HepG2 (cell line): ENCODE results near the gene GLIS1. TPM values are rescaled to one million over a fixed set of nuclear protein-coding genes. Genes with fewer than 3 reads are reported as not detected.

Source experiments
- ATAC-seq: fragments of 200-7000 bp; cut with Tn5 transposase; 3 replicates; pipeline ENCODE4 v1.9.1; 2020; ENCODE audit warnings: mild to moderate bottlenecking, moderate library complexity
- BruUV-seq: library from RNA; stranded (reverse); fragments of 400-500 nt; replicated peaks from 2 replicates; lab custom pipeline; 2021; lab: Mats Ljungman, UMichigan
- CTCF ChIA-PET: fragments of 300-600 bp; formaldehyde crosslinking; extraction: SDS; loops from one replicate; lab custom pipeline; 2021; ENCODE audit warnings: low total read pairs, inconsistent platforms, low intra/inter-chr PET ratio; lab: Yijun Ruan, JAX
- POLR2A ChIA-PET: fragments of 350-600 bp; sonication (Branson Sonifier 250); formaldehyde crosslinking; loops from one replicate; lab custom pipeline; 2020; ENCODE audit warnings: antibody characterized with exemption, inconsistent platforms; lab: Yijun Ruan, JAX
- DNase-seq: peaks from one replicate; pipeline ENCODE4 v3.0.0-alpha.2; 2015; ENCODE audit warnings: low spot score
- FAIRE-seq: peaks from 3 replicates; lab custom pipeline; 2011; peaks lifted over from hg19 to GRCh38; lab: Jason Lieb, UNC
- H2AFZ ChIP-seq: one replicate; pipeline ENCODE4 v1.6.1; 2011; ENCODE audit warnings: low read length, inconsistent platforms
- H3K27ac ChIP-seq: fragments of 300-600 bp; 3 replicates; pipeline ENCODE4 v1.8.0; 2011; ENCODE audit warnings: mixed run types, mild to moderate bottlenecking, mixed read lengths, low read length, inconsistent platforms; ENCODE audit not compliant: insufficient read depth; ENCODE audit errors: extremely low read length
- H3K27me3 ChIP-seq, 2 experiments: fragments of 200-600 bp in 1 of 2; 2 replicates in 1 of 2; 3 replicates in 1 of 2; pipeline versions ENCODE4 v1.6.0 to v1.8.0; 2011; ENCODE audit warnings: low read length in 2 of 2, mild to moderate bottlenecking in 2 of 2, moderate library complexity in 2 of 2, inconsistent platforms in 1 of 2; ENCODE audit not compliant: insufficient read depth in 2 of 2, control insufficient read depth in 1 of 2
- H3K36me3 ChIP-seq, 2 experiments: fragments of 200-600 bp in 1 of 2; replicated peaks in 1 of 2; 2 replicates in 1 of 2; 3 replicates in 1 of 2; pipeline versions ENCODE4 v1.5.1 to v1.8.0; 2011; ENCODE audit warnings: low read length in 2 of 2, inconsistent platforms in 1 of 2; ENCODE audit not compliant: insufficient read depth in 2 of 2, control insufficient read depth in 1 of 2
- H3K4me1 ChIP-seq: 2 replicates; pipeline ENCODE4 v1.5.1; 2012; ENCODE audit warnings: low read length, inconsistent platforms; ENCODE audit not compliant: insufficient read depth
- H3K4me2 ChIP-seq: 2 replicates; pipeline ENCODE4 v1.6.0; 2011; ENCODE audit warnings: low read depth, low read length, inconsistent platforms
- H3K4me3 ChIP-seq, 3 experiments: fragments of 200-600 bp in 1 of 3; sonication (generic), shearing (Covaris generic) in 1 of 3; replicated peaks in 1 of 3; 2 replicates each; pipeline ENCODE4 v1.5.1; 2011 to 2016; ENCODE audit warnings: low read length in 3 of 3, inconsistent platforms in 2 of 3, low read depth in 2 of 3, mild to moderate bottlenecking in 2 of 3, control low read depth in 1 of 3, mixed read lengths in 1 of 3; ENCODE audit not compliant: insufficient read depth in 1 of 3
- H3K79me2 ChIP-seq: one replicate; pipeline ENCODE4 v1.6.1; 2011; ENCODE audit warnings: low read length, inconsistent platforms; ENCODE audit not compliant: insufficient read depth
- H3K9ac ChIP-seq: 2 replicates; pipeline ENCODE4 v1.6.0; 2011; ENCODE audit warnings: mild to moderate bottlenecking, low read depth, low read length, inconsistent platforms; ENCODE audit not compliant: insufficient read depth
- H3K9me3 ChIP-seq: 2 replicates; pipeline ENCODE4 v1.5.1; 2012; ENCODE audit warnings: mild to moderate bottlenecking, low read length
- H4K20me1 ChIP-seq: 2 replicates; pipeline ENCODE4 v1.6.0; 2011; ENCODE audit warnings: inconsistent platforms, mild to moderate bottlenecking, low read length, moderate library complexity; ENCODE audit not compliant: insufficient read depth
- DMTF1 ChIP-seq: sonication (generic); formaldehyde crosslinking; IDR thresholded peaks from 2 replicates; pipeline ENCODE4 v1.4.0; 2020; ENCODE audit warnings: mild to moderate bottlenecking, missing genetic modification reagents
- ELK4 ChIP-seq: sonication (generic); formaldehyde crosslinking; IDR thresholded peaks from 2 replicates; pipeline ENCODE4 v1.9.0; 2021; ENCODE audit warnings: missing genetic modification reagents, borderline replicate concordance
- FOXJ3 ChIP-seq: sonication (generic); formaldehyde crosslinking; IDR thresholded peaks from 2 replicates; pipeline ENCODE4 v1.4.0; 2020; ENCODE audit warnings: missing genetic modification reagents, mild to moderate bottlenecking, borderline replicate concordance
- MATR3 ChIP-seq: sonication (generic); formaldehyde crosslinking; IDR thresholded peaks from 2 replicates; pipeline ENCODE4 v1.4.0; 2020; ENCODE audit warnings: missing genetic modification reagents
- NFE2 ChIP-seq: sonication (generic); formaldehyde crosslinking; IDR thresholded peaks from 2 replicates; pipeline ENCODE4 v1.4.0; 2020; ENCODE audit warnings: missing genetic modification reagents
- ZNF768 ChIP-seq: sonication (generic); formaldehyde crosslinking; IDR thresholded peaks from 2 replicates; pipeline ENCODE4 v1.4.0; 2020; ENCODE audit warnings: missing genetic modification reagents
- WGBS: methylation state at CpG from one replicate; pipeline ENCODE4 v1.1.6; 2017; ENCODE audit warnings: low lambda C conversion rate; 5-methylcytosine and 5-hydroxymethylcytosine counted together
- in situ Hi-C: cut with HindIII; loops from 2 replicates; pipeline ENCODE4 v1.10.0; 2017; ENCODE audit warnings: low pct_unique_long_range_greater_than_20kb; ENCODE audit not compliant: extremely low pct_ligation_motif_present
- intact Hi-C: fragments of 100-400 bp; cut with micrococcal nuclease; formaldehyde crosslinking; loops from one replicate; pipeline ENCODE4 v1.10.0; 2022; ENCODE audit not compliant: unreplicated experiment
- polyA plus RNA-seq, 8 experiments: library from polyadenylated mRNA; depleted of rRNA in 3 of 8; stranded (reverse) in 7 of 8; unstranded in 1 of 8; fragments of >200 nt; fragmentation: Illumina TruSeq in 4 of 8; extraction: Trizol in 4 of 8; gene quantifications; 2 replicates each; pipeline versions ENCODE4 v1.2.1 to v1.2.3, GENCODE V29; 2011 to 2016; ENCODE audit warnings: low read depth in 4 of 8, missing spikeins in 1 of 8, mixed read lengths in 1 of 8; ENCODE audit not compliant: insufficient read depth in 1 of 8
- total RNA-seq, 5 experiments: library from RNA; depleted of rRNA; stranded (reverse); fragments of >200 nt; fragmentation: Illumina TruSeq; extraction: Trizol; gene quantifications; 2 replicates each; pipeline ENCODE4 v1.2.3, GENCODE V29; 2016; ENCODE audit warnings: low read depth in 1 of 5

The GLIS1 gene
- total and polyA plus RNA-seq, 2 of the 13 experiments (the other 11 are each of a cell fraction or from before 2014, with no cell fraction given) = 0.03 TPM; not detected in 1

DNA sequence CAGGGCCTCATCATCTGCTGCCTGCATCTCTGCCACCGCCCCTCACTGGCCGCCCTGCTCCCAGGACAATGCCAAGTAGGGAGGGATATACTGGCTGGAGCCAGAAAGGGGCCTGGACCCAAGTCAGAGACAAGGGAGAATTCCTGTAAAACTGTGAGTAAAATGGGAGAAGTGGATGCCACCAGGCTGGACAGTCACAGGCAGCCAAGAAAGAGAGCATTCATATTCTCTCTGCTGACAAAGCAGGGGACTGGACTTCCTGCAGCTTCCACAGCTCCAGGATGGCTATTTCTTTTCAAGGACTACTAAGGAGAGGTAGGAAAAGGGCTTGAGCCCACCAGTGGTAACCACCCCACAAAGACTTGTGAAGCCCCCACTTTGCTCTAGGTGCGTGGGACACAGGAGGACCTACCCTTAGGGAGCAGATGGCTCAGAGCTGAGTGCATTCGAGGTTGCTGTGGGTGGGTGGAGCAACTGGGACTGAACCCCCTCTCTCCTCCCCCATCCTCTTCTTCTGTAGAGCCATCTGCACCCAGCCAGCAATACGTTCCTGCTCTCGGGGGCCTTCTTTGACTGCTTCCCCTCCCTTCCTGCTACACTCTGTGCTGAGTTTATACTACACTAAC, 57.5 kb downstream of the GLIS1 start:
- in situ Hi-C loops = no loop called here
- H3K9ac ChIP-seq = no peak overlapping the region
- ATAC-seq = no peak
- peaks cover 15% of the 10 kb centered on the region for H3K4me1 ChIP-seq
- no peaks in the 10 kb centered on the region for H3K36me3 ChIP-seq
- H3K79me2 ChIP-seq = no peaks in the 10 kb centered on the region
- TF ChIP-seq NFE2 (CRISPR knock-in tag) = no peak
- TF ChIP-seq DMTF1 (CRISPR knock-in tag) = no peak
- no peak for TF ChIP-seq ELK4 (CRISPR knock-in tag)
- TF ChIP-seq ZNF768 (CRISPR knock-in tag) = no peak
- TF ChIP-seq MATR3 (CRISPR knock-in tag) = no peak
- no peak for TF ChIP-seq FOXJ3 (CRISPR knock-in tag)
- TF ChIP-seq, all 625 proteins: peak for 0
- no peak for FAIRE-seq
- no TSS peak for BruUV-seq
- no peak overlapping the region for H3K4me3 ChIP-seq
- intact Hi-C loops = no loop called here
- no peak overlapping the region for H3K27ac ChIP-seq
- H4K20me1 ChIP-seq = peaks cover 3% of the 10 kb centered on the region; the same call in 1 of the 2 replicates
- no peak for DNase-seq
- ChIA-PET POLR2A (no interaction called here), CTCF (interaction anchor here (3.5 kb wide), 1 partner anchor 196 kb away, joined by 15 read pairs; no protein-coding TSS in a partner anchor)
- H3K27me3 ChIP-seq = peaks cover 18 to 77% of the 10 kb centered on the region in 2 experiments
- H3K9me3 ChIP-seq = no peaks in the 10 kb centered on the region
- no peak overlapping the region for H2AFZ ChIP-seq
- WGBS = 50% methylated on average over 5 of the region's 6 CpGs
- H3K4me2 ChIP-seq = no peak overlapping the region
